ENCODE data around the gene SCAPER. TPM values are rescaled to one million over a fixed set of nuclear protein-coding genes. Genes with fewer than 3 reads are reported as not detected.
A peak's percentile ranks its signal among the peaks of the same experiment; 100 is the strongest.
"Not testable (repeated sequence)": the region's sequence is repeated elsewhere in the genome, so short reads cannot be mapped to it uniquely, and the experiment has no call there.

Gene SCAPER
- polyA plus RNA-seq, 1 experiment: 5.4 TPM

DNA sequence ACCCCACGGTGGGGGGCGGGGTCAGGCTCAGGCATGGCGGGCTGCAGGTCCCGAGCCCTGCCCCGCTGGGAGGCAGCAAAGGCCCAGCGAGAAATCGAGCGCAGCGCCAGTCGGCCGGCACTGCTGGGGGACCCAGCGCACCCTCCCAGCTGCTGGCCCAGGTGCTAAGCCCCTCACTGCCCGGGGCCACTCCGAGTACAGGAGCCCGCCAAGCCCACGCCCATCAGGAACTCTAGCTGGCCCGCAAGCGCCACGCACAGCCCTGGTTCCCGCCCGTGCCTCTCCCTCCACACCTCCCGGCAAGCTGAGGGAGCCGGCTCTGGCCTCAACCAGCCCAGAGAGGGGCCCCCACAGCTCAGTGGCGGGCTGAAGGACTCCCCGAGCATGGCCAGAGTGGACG lies 29.2 kb downstream of the SCAPER start:
- Histone ChIP-seq H3K27me3 (ENCODE audit: control insufficient read depth, insufficient read depth, low read length) (no peaks in the 10 kb centered on the region), H3K4me3 (ENCODE audit: low read depth, low read length) (no peak overlapping the region), H3K27ac (ENCODE audit: low read depth, low read length) (no peak overlapping the region), H3K9me3 (ENCODE audit: control insufficient read depth, insufficient read depth, low read length) (no peaks in the 10 kb centered on the region)
- ChIA-PET CTCF (interaction anchor here (0.8 kb wide), 1 partner anchor 10 kb away, joined by 4 read pairs; no protein-coding TSS in a partner anchor), POLR2A (no interaction called here)
- no peak for DNase-seq (ENCODE audit: low read depth, low spot score)
- TF ChIP-seq, protein P1, sequence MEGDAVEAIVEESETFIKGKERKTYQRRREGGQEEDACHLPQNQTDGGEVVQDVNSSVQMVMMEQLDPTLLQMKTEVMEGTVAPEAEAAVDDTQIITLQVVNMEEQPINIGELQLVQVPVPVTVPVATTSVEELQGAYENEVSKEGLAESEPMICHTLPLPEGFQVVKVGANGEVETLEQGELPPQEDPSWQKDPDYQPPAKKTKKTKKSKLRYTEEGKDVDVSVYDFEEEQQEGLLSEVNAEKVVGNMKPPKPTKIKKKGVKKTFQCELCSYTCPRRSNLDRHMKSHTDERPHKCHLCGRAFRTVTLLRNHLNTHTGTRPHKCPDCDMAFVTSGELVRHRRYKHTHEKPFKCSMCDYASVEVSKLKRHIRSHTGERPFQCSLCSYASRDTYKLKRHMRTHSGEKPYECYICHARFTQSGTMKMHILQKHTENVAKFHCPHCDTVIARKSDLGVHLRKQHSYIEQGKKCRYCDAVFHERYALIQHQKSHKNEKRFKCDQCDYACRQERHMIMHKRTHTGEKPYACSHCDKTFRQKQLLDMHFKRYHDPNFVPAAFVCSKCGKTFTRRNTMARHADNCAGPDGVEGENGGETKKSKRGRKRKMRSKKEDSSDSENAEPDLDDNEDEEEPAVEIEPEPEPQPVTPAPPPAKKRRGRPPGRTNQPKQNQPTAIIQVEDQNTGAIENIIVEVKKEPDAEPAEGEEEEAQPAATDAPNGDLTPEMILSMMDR (IDR thresholded peaks at IDR 0.05; ENCODE audit: low read depth, low read length): no peak

DNA sequence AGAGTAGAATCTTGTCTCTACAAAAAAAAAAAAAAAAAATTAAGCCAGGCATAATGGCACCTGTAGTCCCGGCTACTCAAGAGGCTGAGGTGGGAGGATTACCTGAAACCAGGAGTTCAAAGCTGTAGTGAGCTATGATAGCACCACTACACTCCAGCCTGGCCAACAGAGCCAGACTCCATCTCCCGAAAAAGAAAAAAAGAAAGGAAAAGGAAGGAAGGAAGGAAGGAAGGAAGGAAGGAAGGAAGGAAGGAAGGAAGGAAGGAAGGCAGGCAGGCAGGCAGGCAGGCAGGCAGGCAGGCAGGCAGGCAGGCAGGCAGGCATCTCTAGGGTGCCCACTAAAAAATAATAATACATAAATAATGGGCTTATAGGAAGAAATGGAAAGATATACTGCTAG lies 32.1 kb downstream of the SCAPER start:
- H3K27ac ChIP-seq (ENCODE audit: low read depth, low read length); H3K4me3 ChIP-seq (ENCODE audit: low read depth, low read length); DNase-seq (ENCODE audit: low read depth, low spot score); POLR2A ChIA-PET; H3K27me3 ChIP-seq (ENCODE audit: control insufficient read depth, insufficient read depth, low read length); CTCF ChIA-PET; H3K9me3 ChIP-seq (ENCODE audit: control insufficient read depth, insufficient read depth, low read length): not testable (repeated sequence)

DNA sequence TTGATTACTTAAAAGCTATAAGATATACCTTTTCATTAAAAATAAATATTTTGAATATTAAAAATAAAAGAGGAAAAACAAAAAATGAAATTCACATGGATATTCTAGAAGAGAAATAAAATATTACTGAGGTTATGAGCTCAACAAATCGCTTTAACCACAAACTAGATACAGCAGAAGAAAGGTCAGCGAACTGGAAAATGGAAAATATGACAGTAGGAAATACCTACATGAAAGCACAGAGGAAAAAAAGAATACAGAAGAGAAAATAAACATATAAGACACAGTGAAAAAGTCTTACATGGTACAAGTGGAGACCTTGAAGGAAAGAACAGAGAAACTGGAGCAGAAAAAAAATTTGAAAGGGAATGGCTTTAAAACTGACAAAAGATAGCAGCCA lies 33.2 kb downstream of the SCAPER start:
- CTCF ChIA-PET: interaction anchor here (0.6 kb wide), 1 partner anchor 636 kb away, joined by 3 read pairs; no protein-coding TSS in a partner anchor
- Histone ChIP-seq H3K27me3 (ENCODE audit: control insufficient read depth, insufficient read depth, low read length) (no peaks in the 10 kb centered on the region), H3K27ac (ENCODE audit: low read depth, low read length) (no peak overlapping the region), H3K4me3 (ENCODE audit: low read depth, low read length) (no peak overlapping the region), H3K9me3 (ENCODE audit: control insufficient read depth, insufficient read depth, low read length) (no peaks in the 10 kb centered on the region)
- no peak for DNase-seq (ENCODE audit: low read depth, low spot score)
- POLR2A ChIA-PET: no interaction called here
- TF ChIP-seq, protein P1 (IDR thresholded peaks at IDR 0.05; ENCODE audit: low read depth, low read length): no peak

DNA sequence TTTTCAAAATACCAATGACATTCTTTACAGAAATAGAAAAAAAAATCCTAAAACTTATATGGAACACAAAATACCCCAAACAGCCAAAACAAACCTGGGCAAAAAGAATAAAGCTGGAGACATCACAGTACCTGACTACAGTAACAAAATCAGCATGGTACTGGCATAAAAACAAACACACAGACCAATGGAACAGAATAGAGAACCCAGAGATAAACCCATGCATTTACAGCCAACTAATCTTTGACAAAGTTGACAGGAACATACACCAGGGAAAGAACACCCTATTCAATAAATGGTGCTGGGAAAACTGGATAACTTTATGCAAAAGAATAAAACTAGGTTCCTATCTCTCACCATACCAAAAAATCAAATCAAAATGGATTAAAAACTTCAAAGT lies 36.4 kb downstream of the SCAPER start:
- POLR2A ChIA-PET: no interaction called here
- CTCF ChIA-PET: interaction anchor here (1.2 to 3.3 kb wide), 2 partner anchors 633 to 677 kb away, joined by 3 to 23 read pairs; no protein-coding TSS in a partner anchor
- Histone ChIP-seq H3K27ac (ENCODE audit: low read depth, low read length) (no peak overlapping the region), H3K27me3 (ENCODE audit: control insufficient read depth, insufficient read depth, low read length) (no peaks in the 10 kb centered on the region), H3K9me3 (ENCODE audit: control insufficient read depth, insufficient read depth, low read length) (no peaks in the 10 kb centered on the region), H3K4me3 (ENCODE audit: low read depth, low read length) (no peak overlapping the region)
- TF ChIP-seq, protein P1 (IDR thresholded peaks at IDR 0.05; ENCODE audit: low read depth, low read length): no peak
- DNase-seq (ENCODE audit: low read depth, low spot score): no peak

DNA sequence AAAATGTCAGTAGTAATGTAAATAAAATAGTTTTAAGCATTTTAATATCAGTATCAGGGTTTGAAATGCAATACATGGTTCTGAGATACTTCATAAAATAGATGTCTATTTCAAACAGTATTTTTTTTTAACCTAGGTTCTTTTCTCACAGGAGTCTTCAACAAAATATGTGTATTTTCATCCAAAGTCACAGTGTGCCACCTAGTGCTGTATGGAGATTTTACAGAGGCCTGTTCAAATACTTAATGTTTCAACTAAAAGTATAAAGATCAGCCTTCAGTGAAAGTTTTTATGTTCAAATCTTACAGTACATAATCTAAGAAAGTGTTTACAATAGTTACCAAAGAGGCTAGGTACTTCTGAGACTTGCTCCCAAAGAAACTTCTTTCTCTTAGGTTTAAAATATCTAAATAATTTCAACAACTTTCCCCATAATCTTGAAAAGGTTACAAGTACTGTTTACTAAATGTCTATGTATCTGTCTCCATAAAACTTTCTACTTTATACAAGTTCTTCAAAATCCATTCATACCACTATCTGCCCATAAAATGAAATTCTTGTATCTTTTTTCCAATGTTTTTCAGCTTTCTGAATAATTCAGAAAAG lies 38.3 kb downstream of the SCAPER start:
- TF ChIP-seq, protein P1 (IDR thresholded peaks at IDR 0.05; ENCODE audit: low read depth, low read length): peak; percentile 65
- H3K27me3 ChIP-seq (ENCODE audit: control insufficient read depth, insufficient read depth, low read length): no peaks in the 10 kb centered on the region
- no peak overlapping the region for H3K27ac ChIP-seq (ENCODE audit: low read depth, low read length)
- H3K4me3 ChIP-seq (ENCODE audit: low read depth, low read length): no peak overlapping the region
- ChIA-PET CTCF (interaction anchor here (0.6 to 3.3 kb wide), 14 partner anchors 10 to 808 kb away, joined by 3 to 23 read pairs (median 3); partner anchors contain the start of gene ISL2), POLR2A (no interaction called here)
- no peaks in the 10 kb centered on the region for H3K9me3 ChIP-seq (ENCODE audit: control insufficient read depth, insufficient read depth, low read length)
- peak; percentile 21 for DNase-seq (ENCODE audit: low read depth, low spot score)
